ENCODE measurements around the gene EPHA3. TPM values are rescaled to one million over a fixed set of nuclear protein-coding genes. Genes with fewer than 3 reads are reported as not detected.
"Not testable (repeated sequence)": the region's sequence is repeated elsewhere in the genome, so short reads cannot be mapped to it uniquely, and the experiment has no call there.

Gene EPHA3
- total RNA-seq, 3 donors from 2014 or later (not counting 1 experiment from before 2014, with no cell fraction given), result not detected

DNA sequence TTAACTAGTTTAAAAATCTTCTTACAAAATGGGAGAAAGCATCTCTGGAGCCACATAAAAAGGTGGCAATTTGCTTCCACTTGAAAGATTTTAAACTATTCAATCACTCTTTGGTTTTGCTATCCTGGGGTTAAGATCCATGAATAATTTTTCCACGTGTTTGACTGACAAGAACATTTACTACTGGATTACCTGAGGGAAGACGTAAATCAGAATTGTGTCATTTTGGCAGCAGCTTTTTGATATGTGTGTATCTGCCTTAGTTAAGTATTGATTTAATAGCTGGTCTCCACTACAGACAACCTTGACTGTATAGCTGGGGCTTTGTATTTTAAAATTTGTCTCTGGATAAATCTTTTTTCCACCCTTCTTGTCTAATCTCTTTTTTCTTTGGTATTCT lies 228.3 kb downstream of the EPHA3 start:
- Histone ChIP-seq H3K36me3 (ENCODE audit: control insufficient read depth, insufficient read depth, low read length) (no peaks in the 10 kb centered on the region), H3K27me3 (ENCODE audit: control insufficient read depth, insufficient read depth, low read length) (no peaks in the 10 kb centered on the region), H3K9me3 (ENCODE audit: control insufficient read depth, insufficient read depth, low read length) (no peaks in the 10 kb centered on the region), H3K4me1 (ENCODE audit: control insufficient read depth, insufficient read depth, low read length) (no peaks in the 10 kb centered on the region), H3K27ac (ENCODE audit: low read length) (no peak overlapping the region), H3K4me3 (ENCODE audit: low read length) (no peak overlapping the region)
- peaks cover 7 to 13% of the 10 kb centered on the region in 2 donors for H3K9me3 Mint-ChIP-seq
- peaks cover 3% of the 10 kb centered on the region for H3K36me3 Mint-ChIP-seq
- DNase-seq (no peak), ATAC-seq (no peak)
- H3K27ac Mint-ChIP-seq, result no peak overlapping the region
- H3K4me3 Mint-ChIP-seq, result no peak overlapping the region
- TF ChIP-seq, protein P1, sequence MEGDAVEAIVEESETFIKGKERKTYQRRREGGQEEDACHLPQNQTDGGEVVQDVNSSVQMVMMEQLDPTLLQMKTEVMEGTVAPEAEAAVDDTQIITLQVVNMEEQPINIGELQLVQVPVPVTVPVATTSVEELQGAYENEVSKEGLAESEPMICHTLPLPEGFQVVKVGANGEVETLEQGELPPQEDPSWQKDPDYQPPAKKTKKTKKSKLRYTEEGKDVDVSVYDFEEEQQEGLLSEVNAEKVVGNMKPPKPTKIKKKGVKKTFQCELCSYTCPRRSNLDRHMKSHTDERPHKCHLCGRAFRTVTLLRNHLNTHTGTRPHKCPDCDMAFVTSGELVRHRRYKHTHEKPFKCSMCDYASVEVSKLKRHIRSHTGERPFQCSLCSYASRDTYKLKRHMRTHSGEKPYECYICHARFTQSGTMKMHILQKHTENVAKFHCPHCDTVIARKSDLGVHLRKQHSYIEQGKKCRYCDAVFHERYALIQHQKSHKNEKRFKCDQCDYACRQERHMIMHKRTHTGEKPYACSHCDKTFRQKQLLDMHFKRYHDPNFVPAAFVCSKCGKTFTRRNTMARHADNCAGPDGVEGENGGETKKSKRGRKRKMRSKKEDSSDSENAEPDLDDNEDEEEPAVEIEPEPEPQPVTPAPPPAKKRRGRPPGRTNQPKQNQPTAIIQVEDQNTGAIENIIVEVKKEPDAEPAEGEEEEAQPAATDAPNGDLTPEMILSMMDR (IDR thresholded peaks at IDR 0.05), result no peak
- H3K27me3 Mint-ChIP-seq (ENCODE audit: low read depth in 2 of 2), result no peaks in the 10 kb centered on the region
- WGBS (ENCODE audit: insufficient coverage), result 90% methylated on average over 2 of the region's 2 CpGs
- intact Hi-C loops (cut with micrococcal nuclease), result no loop called here
- H3K4me1 Mint-ChIP-seq, result no peaks in the 10 kb centered on the region

DNA sequence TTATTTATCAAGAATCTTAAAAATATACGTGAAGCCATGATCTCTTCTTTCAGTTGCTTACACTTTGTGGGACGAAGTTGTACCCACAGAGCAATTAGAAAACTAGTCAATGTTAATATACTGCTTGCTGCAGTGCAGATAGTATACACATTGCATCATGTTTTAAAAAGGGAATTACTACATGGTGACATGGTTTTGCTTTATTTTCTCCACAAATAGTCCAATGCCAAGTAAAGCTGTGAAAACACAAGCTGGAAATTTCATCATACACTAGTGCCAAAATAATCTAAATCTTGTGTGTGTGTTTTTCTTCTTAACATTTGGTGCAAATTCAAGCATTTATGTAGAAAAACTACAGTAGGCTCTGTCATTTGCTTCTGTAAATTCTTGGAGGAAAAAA lies 233.0 kb downstream of the EPHA3 start:
- H3K4me1 Mint-ChIP-seq, result no peaks in the 10 kb centered on the region
- H3K27me3 Mint-ChIP-seq (ENCODE audit: low read depth in 2 of 2), result no peaks in the 10 kb centered on the region
- Histone ChIP-seq H3K4me1 (ENCODE audit: control insufficient read depth, insufficient read depth, low read length) (no peaks in the 10 kb centered on the region), H3K4me3 (ENCODE audit: low read length) (no peak overlapping the region), H3K9me3 (ENCODE audit: control insufficient read depth, insufficient read depth, low read length) (no peaks in the 10 kb centered on the region), H3K36me3 (ENCODE audit: control insufficient read depth, insufficient read depth, low read length) (no peaks in the 10 kb centered on the region), H3K27ac (ENCODE audit: low read length) (no peak overlapping the region), H3K27me3 (ENCODE audit: control insufficient read depth, insufficient read depth, low read length) (no peaks in the 10 kb centered on the region)
- H3K9me3 Mint-ChIP-seq, result peaks cover 7 to 21% of the 10 kb centered on the region in 2 donors
- H3K4me3 Mint-ChIP-seq, result no peak overlapping the region
- H3K27ac Mint-ChIP-seq, result no peak overlapping the region
- 81% methylated on average over 2 of the region's 2 CpGs for WGBS (ENCODE audit: insufficient coverage)
- H3K36me3 Mint-ChIP-seq, result no peaks in the 10 kb centered on the region
- intact Hi-C loops (cut with micrococcal nuclease), result no loop called here
- TF ChIP-seq, protein P1 (IDR thresholded peaks at IDR 0.05), result no peak
- ATAC-seq (no peak), DNase-seq (no peak)

DNA sequence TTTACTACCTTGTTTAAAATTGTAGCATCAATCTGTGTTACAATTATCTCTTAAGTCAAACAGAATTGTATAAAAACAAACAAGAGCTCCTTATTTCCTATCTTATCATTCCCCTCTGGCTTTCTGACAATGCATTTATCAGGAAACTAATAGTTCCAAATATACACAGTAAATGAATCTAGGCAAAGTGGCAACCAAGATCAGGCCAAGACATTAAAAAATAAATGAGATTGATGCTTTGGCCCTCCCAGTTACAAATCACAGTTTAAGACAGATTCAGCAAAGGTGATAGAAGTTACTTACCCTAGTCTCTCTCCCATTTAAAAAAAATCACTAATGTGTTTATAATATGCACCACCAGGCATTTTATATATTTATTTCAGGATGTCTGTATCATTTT lies 236.7 kb downstream of the EPHA3 start:
- H3K4me3 Mint-ChIP-seq, result no peak overlapping the region
- no peak overlapping the region for H3K27ac Mint-ChIP-seq
- no peak for ATAC-seq

DNA sequence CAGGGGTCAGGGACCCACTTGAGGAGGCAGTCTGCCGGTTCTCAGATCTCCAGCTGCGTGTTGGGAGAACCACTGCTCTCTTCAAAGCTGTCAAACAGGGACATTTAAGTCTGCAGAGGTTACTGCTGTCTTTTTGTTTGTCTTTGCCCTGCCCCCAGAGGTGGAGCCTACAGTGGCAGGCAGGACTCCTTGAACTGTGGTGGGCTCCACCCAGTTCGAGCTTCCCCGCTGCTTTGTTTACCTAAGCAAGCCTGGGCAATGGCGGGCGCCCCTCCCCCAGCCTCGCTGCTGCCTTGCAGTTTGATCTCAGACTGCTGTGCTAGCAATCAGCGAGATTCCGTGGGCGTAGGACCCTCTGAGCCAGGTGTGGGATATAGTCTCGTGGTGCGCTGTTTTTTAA lies 243.5 kb downstream of the EPHA3 start:
- H3K4me1 Mint-ChIP-seq; H3K27ac ChIP-seq (ENCODE audit: low read length); intact Hi-C loops (cut with micrococcal nuclease); H3K9me3 ChIP-seq (ENCODE audit: control insufficient read depth, insufficient read depth, low read length); DNase-seq; H3K27ac Mint-ChIP-seq; ATAC-seq; H3K4me3 ChIP-seq (ENCODE audit: low read length); H3K36me3 Mint-ChIP-seq; H3K4me3 Mint-ChIP-seq; H3K4me1 ChIP-seq (ENCODE audit: control insufficient read depth, insufficient read depth, low read length); H3K27me3 Mint-ChIP-seq (ENCODE audit: low read depth in 2 of 2); H3K36me3 ChIP-seq (ENCODE audit: control insufficient read depth, insufficient read depth, low read length); H3K27me3 ChIP-seq (ENCODE audit: control insufficient read depth, insufficient read depth, low read length); H3K9me3 Mint-ChIP-seq: not testable (repeated sequence)
- WGBS (ENCODE audit: insufficient coverage), result 91% methylated on average over 2 of the region's 12 CpGs

More for the DNA sequence above, 236.7 kb downstream of the EPHA3 start:
- Mint-ChIP-seq H3K9me3 (peaks cover 5 to 10% of the 10 kb centered on the region in 2 donors), H3K36me3 (no peaks in the 10 kb centered on the region), H3K27me3 (ENCODE audit: low read depth in 2 of 2) (no peaks in the 10 kb centered on the region), H3K4me1 (no peaks in the 10 kb centered on the region)
- no peak for DNase-seq
- no peak overlapping the region for H3K27ac ChIP-seq (ENCODE audit: low read length)
- no peaks in the 10 kb centered on the region for H3K9me3 ChIP-seq (ENCODE audit: control insufficient read depth, insufficient read depth, low read length)
- H3K27me3 ChIP-seq (ENCODE audit: control insufficient read depth, insufficient read depth, low read length), result no peaks in the 10 kb centered on the region
- H3K36me3 ChIP-seq (ENCODE audit: control insufficient read depth, insufficient read depth, low read length), result no peaks in the 10 kb centered on the region
- H3K4me3 ChIP-seq (ENCODE audit: low read length), result no peak overlapping the region
- intact Hi-C loops (cut with micrococcal nuclease), result no loop called here
- H3K4me1 ChIP-seq (ENCODE audit: control insufficient read depth, insufficient read depth, low read length), result no peaks in the 10 kb centered on the region
- TF ChIP-seq, protein P1 (IDR thresholded peaks at IDR 0.05), result no peak
